Activated T-cell treated with anti-CD3 and anti-CD28 coated beads for 1 hour (primary cell): Measurements from ENCODE around the gene YY1.
A peak's percentile ranks its signal among the peaks of the same experiment; 100 is the strongest.
"Not testable (repeated sequence)": the region's sequence is repeated elsewhere in the genome, so short reads cannot be mapped to it uniquely, and the experiment has no call there.

Source experiments
- DNase-seq: peaks from one replicate; pipeline ENCODE4 v3.0.0-alpha.2; 2020; ENCODE audit warnings: low read depth

The YY1 gene

DNA sequence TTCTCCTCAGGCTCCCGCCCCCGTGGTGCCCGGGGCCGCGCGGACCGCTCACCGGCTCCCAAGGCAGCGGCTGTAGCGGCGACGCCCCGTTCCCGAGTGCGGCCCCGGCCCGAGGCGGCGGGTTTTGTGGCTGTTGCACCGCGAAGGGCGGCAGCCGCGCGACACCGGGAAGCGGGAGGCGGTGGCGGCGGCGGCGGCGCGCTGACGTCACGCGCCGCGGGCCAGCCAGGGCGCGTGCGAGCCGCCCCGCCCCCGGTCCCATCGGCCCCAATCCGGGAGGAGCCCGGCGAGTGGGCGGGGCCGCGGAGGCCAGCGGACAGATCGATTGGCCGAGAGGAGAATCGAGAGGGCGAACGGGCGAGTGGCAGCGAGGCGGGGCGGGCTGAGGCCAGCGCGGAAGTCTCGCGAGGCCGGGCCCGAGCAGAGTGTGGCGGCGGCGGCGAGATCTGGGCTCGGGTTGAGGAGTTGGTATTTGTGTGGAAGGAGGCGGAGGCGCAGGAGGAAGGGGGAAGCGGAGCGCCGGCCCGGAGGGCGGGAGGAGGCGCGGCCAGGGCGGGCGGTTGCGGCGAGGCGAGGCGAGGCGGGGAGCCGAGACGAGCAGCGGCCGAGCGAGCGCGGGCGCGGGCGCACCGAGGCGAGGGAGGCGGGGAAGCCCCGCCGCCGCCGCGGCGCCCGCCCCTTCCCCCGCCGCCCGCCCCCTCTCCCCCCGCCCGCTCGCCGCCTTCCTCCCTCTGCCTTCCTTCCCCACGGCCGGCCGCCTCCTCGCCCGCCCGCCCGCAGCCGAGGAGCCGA is at the start of gene YY1:
TSS of gene YY1 (plus strand) at position 726 of the 792 bp plus-strand sequence. CDS start 101 bp downstream, outside the sequence.
- DNase-seq, result peak; percentile 99

GRCh38 chr14:100190126-100190525 is 48.8 kb upstream of the YY1 start:
- no peak for DNase-seq

DNA sequence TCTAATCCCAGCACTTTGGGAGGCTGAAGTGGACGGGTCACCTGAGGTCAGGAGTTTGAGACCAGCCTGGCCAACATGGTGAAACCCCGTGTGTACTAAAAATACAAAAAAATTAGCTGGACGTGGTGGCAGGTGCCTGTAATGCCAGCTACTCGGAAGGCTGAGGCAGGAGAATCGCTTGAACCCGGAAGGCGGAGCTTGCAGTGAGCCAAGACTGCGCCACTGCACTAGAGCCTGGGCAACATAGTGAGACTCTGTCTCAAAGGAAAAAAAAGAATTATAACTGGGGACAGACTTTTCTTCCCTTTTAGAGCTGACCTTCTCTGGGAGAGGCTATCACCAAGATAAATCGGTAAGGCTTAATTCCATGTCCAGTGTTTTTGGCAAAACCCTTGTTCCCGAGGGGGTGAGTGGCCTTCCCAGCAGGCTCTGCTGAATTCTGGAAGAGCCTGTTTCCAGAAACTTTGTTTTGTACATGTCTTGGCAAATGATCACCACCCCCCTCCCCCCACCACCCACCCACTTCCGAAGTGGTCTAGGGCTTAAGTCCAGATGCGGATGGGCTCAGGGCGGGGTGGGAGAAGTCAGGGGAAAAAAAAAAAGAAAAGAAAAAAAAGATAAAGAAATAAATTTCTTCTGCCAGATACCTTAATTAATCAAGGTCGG is 47.2 kb upstream of the YY1 start:
- DNase-seq, result no peak

DNA sequence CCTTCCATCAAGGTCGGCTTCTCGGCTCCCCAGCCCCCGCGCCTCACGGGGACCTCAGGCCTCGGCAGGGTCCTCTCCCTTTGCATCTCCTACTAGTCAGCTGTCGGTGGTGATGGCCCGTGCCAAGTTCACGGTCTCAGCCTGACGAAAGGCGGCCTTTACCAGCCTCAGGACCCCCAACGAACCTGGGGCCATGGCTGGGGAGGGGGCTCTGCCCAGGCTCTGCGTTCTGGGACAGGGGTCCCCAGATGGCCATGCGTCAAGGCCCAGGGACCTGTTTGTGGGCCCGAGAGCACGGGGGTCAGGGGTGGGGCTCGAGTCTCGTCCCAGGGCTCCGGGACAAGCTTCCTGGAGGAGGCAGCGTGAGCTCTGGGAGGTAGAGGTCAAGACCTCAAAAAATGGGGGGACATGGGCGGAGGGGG is 46.7 kb upstream of the YY1 start:
- no peak for DNase-seq

DNA sequence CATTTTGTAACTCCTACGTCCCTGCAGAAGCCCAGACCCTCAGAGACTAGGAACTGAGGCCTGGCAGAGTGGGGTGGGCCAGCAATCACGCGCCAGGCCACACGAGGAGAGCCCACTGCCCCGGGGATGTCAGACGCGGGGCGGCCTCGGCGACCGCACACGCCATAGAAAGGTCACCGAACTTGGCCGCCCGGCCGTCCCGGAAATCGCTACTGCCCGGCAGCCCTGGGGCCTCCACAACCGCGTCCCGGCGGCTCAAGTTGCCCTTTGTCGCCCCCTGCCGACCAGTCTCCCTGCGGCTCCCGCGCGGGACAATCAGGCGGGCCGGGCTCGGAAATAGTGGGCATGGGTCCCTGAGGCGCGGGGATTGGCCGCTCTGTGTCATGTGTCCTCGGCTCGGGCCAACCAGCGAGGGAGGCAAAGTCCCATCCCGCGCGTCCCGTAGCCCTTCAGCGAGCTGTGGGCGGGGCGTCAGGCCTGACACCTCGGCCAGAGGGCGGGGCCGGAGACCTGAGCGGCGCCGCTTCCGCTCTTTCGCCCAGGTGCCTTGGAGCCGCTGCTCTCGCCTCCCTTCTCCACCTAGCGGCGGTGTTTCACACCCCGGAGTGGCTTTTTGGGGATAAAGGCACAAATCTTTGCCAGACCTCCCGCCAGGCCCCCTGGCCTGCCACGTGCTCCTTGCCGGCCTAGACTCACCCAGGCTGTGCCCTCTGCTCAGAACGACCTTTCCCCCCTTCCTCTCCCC is 46.1 kb upstream of the YY1 start:
- DNase-seq, result peak; percentile 99

DNA sequence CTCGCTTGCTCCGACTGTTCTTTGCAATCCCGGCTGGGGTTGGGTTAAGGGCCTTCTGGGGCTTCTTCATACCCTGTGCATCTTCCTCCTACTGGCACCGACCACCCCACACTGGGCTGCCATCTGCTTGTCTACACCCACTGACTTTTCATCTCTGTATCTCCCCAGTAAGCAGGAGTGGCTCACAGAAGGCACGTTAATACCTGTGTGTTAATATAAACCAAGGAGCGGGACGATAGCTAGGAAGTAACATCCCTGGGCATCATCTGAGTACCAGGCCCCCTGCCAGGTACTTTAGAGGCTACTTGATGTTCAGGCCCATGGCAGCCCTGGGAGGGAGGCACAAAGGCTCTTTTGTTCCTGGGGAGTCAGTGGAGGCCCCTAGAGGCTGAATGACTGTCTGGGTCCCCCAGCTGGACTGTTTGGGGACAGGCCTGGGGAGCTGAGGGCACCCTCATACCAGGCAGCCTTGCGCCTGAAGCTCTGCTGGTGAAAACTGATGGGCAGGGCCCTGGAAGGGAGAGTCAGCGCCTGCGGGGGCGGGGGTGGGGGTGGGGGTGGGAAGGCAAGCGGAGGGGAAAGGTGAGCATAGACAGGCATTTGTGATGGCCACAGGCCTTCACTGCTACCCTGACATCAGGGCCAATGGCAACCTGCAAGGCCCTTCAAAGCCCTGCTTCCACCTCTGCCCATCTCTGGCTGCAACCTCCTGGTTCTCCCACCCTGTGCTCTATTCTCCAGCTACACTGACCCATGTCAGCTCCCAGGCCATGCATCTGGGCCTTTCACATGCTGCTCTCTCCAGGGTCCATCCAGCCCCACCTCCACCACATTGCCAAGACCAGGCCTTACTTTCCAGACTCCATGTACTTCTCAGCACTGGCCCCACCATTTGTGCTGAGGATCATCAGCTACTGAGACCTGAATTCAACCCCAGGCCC is 45.3 kb upstream of the YY1 start:
- no peak for DNase-seq

DNA sequence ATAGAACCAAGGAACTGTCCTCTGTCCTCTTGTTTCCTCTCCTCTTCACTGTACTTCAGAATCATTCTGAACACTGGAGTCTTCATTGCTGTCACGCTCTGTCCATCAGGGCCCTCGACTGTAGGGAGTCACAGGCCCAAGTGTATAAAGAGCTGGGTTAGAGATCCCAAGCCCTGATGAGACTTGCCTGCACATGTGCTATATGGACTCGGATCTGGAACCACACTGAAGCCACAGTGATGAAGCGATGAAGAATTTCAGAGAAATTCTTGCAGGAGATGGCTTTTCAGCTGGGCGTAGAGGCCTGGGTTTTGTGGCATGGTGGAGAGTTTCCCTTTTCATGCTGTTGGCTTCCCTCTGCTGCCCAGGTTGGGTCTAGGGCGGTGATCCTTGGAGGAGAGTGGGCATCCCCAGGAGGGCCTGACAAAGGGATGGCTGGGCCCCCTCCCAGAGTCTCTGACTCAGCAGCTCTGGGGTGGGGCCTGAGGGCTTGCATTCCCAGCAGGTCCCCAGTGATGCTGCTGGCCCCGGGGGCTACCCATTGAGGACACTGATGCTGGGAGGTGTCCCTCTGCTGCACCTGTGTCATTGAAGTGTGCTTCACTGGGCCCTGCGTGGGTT is 39.6 kb upstream of the YY1 start:
- DNase-seq, result no peak

DNA sequence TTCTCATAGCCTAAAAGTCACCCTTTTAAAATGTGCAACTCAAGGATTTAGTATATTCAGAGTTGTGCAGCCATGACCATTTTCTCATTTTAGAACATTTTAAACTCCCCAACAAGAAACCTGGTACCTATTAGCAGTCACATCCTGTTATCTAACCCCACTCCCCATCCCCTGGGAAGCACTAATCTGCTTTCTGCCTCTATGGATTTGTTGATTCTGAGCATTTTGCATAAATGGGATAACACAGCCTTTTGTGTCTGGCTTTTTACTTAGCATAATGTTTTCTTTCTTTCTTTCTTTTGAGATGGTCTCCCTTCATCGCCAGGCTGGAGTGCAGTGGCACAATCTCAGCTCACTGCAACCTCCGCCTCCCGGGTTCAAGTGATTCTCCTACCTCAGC is 38.6 kb upstream of the YY1 start:
- no peak for DNase-seq

- DNase-seq, result no peak
These were observed 37.2 kb upstream of the YY1 start for GRCh38 chr14:100201701-100202100.

DNA sequence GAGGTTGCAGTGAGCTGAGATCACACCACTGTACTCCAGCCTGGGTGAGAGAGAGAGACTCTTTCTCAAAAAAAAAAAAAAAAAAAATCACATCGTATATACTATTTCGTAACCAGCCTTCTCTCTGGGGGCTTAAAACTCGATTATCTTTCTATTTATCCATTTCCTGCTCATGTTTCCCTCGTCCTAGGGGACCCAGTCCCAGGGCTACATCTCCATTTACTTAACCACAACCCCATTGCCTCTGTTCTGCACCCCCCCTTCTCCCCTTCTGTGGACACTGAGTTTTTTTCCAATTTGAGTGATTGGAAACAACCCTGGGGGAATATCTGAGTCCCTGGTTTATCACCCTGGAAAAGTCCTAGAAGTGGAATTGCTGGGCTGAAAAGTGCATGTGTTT is 36.2 kb upstream of the YY1 start:
- no peak for DNase-seq

DNA sequence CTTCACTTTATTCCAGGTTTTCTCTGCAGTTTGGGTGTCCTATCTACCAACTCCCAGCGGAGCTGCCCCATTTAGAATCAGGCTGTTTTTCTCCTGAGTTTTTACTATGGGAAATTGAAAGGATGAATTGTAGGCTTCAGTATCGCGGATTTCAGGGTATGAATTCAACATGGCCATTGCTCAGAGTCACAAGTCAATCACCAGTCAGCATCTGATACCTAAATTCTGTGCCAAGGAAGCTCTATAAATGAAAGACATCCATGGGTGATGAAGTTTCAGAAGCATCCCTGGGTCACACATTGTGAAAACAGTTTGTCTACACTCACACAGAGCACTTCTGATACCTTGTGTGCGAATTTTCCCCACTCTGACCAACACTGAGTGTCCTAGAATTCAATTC is 35.8 kb upstream of the YY1 start:
- no peak for DNase-seq

- no peak for DNase-seq
These were observed 34.7 kb upstream of the YY1 start for GRCh38 chr14:100203962-100204834.

DNA sequence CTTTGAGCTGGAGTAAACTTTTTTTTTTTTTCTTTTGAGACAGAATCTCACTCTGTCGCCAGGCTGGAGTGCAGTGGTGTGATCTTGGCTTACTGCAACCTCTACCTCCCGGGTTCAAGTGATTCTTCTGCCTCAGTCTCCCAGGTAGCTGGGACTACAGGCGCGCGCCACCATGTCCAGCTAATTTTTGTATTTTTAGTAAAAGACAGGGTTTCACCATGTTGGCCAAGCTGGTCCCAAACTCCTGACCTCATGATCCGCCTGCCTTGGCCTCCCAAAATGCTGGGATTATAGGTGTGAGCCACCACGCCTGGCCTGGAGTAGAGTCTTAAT is 34.1 kb upstream of the YY1 start:
- DNase-seq, result not testable (repeated sequence)

DNA sequence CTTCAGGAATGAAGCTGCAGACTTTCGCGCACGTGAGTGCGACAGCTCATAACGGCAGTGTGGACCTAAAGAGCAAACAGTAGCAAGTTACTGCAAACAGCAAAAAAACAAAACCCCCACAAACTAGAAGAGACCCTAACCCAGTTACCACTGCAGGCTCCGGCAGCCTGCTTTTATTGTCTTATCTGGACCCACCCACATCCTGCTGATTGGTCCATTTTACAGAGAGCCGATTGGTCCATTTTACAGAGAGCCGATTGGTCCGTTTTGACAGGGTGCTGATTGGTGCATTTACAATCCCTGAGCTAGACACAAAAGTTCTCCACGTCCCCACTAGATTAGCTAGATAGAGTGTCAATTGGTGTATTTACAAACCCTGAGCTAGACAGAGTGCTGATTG is 31.4 kb upstream of the YY1 start:
- not testable (repeated sequence) for DNase-seq

DNA sequence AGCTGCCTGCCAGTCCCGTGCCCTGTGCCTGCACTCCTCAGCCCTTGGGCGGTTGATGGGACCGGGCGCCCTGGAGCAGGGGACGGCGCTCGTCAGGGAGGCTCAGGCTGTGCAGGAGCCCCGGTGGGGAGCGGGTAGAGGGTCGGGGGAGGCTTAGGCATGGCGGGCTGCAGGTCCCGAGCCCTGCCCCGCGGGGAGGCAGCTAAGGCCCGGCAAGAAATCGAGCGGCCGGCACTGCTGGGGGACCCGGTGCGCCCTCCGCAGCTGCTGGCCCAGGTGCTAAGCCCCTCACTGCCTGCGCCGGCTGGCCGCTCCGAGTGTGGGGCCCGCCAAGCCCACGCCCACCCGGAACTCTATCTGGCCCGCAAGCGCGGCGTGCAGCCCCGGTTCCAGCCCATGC is 30.8 kb upstream of the YY1 start:
- DNase-seq, result not testable (repeated sequence)

- DNase-seq, result no peak
These were observed 27.6 kb upstream of the YY1 start for GRCh38 chr14:100211366-100211765.

GRCh38 chr14:100211893-100212292 is 27.1 kb upstream of the YY1 start:
- no peak for DNase-seq

- no peak for DNase-seq
These were observed 26.2 kb upstream of the YY1 start for GRCh38 chr14:100212476-100213333.

GRCh38 chr14:100213587-100213955 is 25.4 kb upstream of the YY1 start:
- DNase-seq, result no peak
